Raji (cell line): ENCODE measurements around the gene STRBP.

Source experiments
- POLR2A ChIP-seq: IDR thresholded peaks from 2 replicates; pipeline ENCODE4 v1.6.1; 2011; ENCODE audit warnings: low read depth, low read length, control low read depth; ENCODE audit not compliant: insufficient read depth

The STRBP gene

GRCh38 chr9:123132696-123133095 is 135.7 kb downstream of the STRBP start:
- no peak for TF ChIP-seq POLR2A

- no peak for TF ChIP-seq POLR2A
These were observed 136.4 kb downstream of the STRBP start for GRCh38 chr9:123131993-123132392.

GRCh38 chr9:123131258-123131657 is 137.1 kb downstream of the STRBP start:
- TF ChIP-seq POLR2A: no peak

GRCh38 chr9:123129423-123129822 is 139.0 kb downstream of the STRBP start:
- no peak for TF ChIP-seq POLR2A

GRCh38 chr9:123128591-123128990 is 139.8 kb downstream of the STRBP start:
- TF ChIP-seq POLR2A: no peak

- TF ChIP-seq POLR2A: no peak
These were observed 140.8 kb downstream of the STRBP start for GRCh38 chr9:123127512-123128075.

- TF ChIP-seq POLR2A: no peak
These were observed 146.9 kb downstream of the STRBP start for GRCh38 chr9:123121457-123121856.

- no peak for TF ChIP-seq POLR2A
These were observed 147.4 kb downstream of the STRBP start for GRCh38 chr9:123120953-123121352.

GRCh38 chr9:123120131-123120530 is 148.3 kb downstream of the STRBP start:
- TF ChIP-seq POLR2A: no peak

- TF ChIP-seq POLR2A: no peak
These were observed 148.8 kb downstream of the STRBP start for GRCh38 chr9:123119566-123119965.

- TF ChIP-seq POLR2A: no peak
These were observed 152.3 kb downstream of the STRBP start for GRCh38 chr9:123116036-123116435.

- no peak for TF ChIP-seq POLR2A
These were observed 153.1 kb downstream of the STRBP start for GRCh38 chr9:123115146-123115913.

GRCh38 chr9:123113185-123113584 is 155.2 kb downstream of the STRBP start:
- TF ChIP-seq POLR2A: no peak

GRCh38 chr9:123112015-123112975 is 156.1 kb downstream of the STRBP start:
- no peak for TF ChIP-seq POLR2A

GRCh38 chr9:123111427-123112014 is 156.9 kb downstream of the STRBP start:
- no peak for TF ChIP-seq POLR2A

GRCh38 chr9:123109540-123110279 is 158.7 kb downstream of the STRBP start:
- TF ChIP-seq POLR2A: no peak
